HG03354 (cell line): ENCODE measurements around the gene CHKB.
A peak's percentile ranks its signal among the peaks of the same experiment; 100 is the strongest.
"Not testable (repeated sequence)": the region's sequence is repeated elsewhere in the genome, so short reads cannot be mapped to it uniquely, and the experiment has no call there.

Source experiments
- ATAC-seq: cut with Tn5 transposase; IDR thresholded peaks from one replicate; pipeline ENCODE4 v1.9.1; 2021; ENCODE audit warnings: mild to moderate bottlenecking; ENCODE audit not compliant: unreplicated experiment, poor library complexity, severe bottlenecking

Gene CHKB

DNA sequence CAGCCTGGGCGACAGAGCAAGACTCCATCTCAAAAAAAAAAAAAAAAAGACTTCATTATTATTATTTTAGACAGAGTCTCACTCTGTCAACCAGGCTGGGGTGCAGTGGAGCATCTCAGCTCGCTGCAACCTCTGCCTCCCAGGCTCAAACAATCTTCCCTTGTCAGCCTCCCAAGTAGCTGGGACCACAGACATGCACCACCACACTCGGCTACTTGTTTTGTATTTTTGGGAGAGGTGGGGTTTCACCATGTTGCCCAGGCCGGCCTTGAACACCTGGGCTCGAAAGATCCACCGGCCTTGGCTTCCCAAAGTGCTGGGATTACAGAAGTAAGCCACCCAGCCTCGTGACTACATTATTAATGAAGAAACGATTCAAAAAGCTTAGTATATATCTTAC, 47.5 kb downstream of the CHKB start:
- ATAC-seq, result no peak

DNA sequence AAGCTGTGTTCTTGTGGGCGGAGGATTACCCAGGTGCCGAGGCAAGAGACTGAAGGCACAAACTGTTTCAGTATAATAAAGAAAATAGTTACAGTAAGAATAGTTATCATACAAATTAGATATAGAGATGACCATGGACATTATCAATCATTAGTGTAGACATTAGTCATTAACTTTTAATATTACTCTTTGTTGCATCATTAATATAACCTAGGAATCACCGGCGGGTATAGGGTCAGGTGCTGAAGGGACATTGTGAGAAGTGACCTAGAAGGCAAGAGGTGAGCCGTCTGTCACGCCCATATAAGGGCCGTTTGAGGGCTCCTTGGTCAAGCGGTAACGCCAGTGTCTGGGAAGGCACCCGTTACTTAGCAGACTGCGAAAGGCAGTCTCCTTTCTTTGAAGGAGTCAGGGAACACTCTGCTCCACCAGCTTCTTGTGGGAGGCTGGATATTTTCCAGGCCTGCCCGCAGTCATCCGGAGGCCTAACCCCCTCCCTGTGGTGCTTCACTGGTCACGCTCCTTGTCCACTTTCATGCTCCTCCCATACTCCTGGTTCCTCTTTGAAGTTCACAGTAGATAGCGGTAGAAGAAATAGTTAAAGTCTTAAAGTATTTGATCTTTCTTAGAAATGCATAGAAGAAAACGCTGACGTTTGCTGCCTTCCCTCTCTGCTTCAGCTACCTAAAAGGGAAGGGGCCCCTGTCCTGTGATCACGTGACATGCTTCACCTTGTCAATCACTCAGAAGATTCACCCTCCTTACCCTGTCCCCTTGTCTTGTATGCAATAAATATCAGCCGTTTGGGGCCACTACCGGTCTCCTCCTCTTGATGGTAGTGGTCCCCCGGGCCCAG, 48.6 kb downstream of the CHKB start:
- ATAC-seq, result not testable (repeated sequence)

- no peak for ATAC-seq
Observed at GRCh38 chr22:50532824-50533796, 49.5 kb downstream of the CHKB start.

- no peak for ATAC-seq
Observed at GRCh38 chr22:50531962-50532674, 50.5 kb downstream of the CHKB start.

DNA sequence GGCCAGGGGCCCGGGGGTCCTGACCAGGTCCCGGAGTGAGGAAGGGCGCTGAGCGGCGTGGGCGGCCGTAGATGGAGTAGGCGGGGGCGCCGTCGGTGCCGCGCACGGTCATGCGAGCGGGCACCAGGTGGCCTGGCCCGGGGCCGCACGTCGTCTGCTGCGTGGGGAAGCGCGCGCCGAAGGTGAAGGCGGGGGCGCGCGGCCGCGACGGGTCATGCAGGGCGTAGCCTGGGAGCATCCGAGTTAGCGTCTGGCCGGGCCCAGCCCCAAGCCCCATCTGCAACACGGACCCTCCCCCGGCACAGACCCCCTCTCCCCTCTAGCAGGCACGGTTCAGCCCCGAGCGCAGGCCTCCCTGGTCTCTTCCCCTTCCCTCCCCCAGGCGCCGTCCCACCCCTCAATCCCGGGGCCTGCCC, 51.1 kb downstream of the CHKB start:
- ATAC-seq, result peak; percentile 24

- peak; percentile 25 for ATAC-seq
Observed at GRCh38 chr22:50530877-50531545, 51.6 kb downstream of the CHKB start.

GRCh38 chr22:50530580-50530876, 52.1 kb downstream of the CHKB start:
- peak; percentile 6 for ATAC-seq

DNA sequence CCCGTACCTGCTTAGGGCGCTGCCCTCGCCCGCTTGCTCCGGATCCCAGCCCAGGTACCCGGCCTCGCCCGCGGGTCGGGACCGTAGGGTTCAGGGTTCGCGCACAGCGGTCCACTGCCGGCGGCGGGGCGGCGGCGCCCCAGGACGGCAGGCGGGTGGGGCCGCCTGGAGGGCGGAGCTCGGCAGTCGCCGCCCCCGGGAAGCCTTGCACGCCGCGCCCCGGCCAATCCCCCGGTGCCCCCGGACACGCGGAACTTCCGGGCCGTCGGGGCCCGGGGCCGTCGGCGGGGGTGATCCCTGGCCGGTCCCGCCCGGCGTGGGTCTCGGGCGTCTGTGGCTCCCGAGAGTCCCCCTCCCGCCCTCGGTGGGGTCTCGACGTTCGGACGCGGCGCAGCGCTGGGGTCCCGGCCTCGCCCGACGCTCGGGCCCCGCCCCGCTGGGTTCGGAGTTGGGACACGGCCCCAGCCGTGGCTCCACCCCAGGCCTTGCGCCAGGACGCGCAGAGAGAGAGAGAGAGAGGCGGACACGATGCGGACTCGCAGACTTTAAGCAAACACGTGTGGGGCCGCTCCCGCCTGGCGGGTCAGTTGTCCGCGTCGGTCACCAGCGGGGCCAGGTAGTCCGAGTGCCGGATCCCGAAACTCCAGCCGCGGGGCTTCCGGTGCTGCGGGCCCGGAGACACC, 52.6 kb downstream of the CHKB start, which contains the start of gene TYMP:
TYMP (minus strand) TSS at position 116 of the 683 bp plus-strand sequence. CDS start 303 bp downstream, outside the sequence.
- ATAC-seq, result peak; percentile 25

GRCh38 chr22:50529416-50529896, 53.2 kb downstream of the CHKB start:
- ATAC-seq, result no peak
